Activated T-cell treated with anti-CD3 and anti-CD28 coated beads for 24 hours (primary cell): ENCODE measurements around the gene ZNF287.
"Not testable (repeated sequence)": the region's sequence is repeated elsewhere in the genome, so short reads cannot be mapped to it uniquely, and the experiment has no call there.

ENCODE experiments used
- DNase-seq: peaks from one replicate; pipeline ENCODE4 v3.0.0-alpha.2; 2020; ENCODE audit warnings: low read depth

ZNF287 gene

GRCh38 chr17:16568541-16569357, at the start of gene ZNF287:
ZNF287 (minus strand) TSS chr17:16569204; CDS start chr17:16567731, 1,473 bp downstream.
- DNase-seq = peak; percentile 89

DNA sequence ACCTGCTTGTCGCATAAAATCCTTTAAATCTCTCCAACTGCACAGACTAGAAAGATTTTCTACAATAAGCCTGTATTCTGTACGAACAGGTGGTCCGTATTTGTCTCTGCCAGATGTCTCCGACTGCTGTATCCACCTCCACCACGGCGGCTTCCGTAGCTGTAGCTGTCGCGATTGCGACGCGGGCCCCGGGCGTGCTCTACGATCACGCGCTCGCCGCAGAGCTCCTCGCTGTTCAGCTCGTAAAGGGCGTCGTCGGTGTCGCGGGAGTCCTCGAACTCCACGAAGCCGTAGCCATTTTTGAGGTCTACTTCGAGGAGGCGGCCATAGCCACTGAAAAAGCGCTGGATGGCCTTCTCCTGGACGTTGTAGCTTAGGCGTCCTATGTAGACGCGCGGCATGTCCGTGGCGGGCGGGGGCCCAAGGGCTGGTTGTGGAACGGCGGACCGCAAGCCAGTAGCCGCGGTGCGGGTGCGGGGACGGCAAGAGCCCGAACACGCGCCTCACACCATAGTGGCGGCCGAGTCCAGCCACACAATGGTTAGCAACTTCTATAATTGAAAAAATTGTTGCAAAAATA, 48.6 kb upstream of the ZNF287 start:
- no peak for DNase-seq

GRCh38 chr17:16599537-16599936, 30.5 kb upstream of the ZNF287 start:
- no peak for DNase-seq

GRCh38 chr17:16593356-16594102, 24.5 kb upstream of the ZNF287 start:
- DNase-seq = no peak

- peak; percentile 91 for DNase-seq
These were observed 20.3 kb upstream of the ZNF287 start for GRCh38 chr17:16589097-16589969.

DNA sequence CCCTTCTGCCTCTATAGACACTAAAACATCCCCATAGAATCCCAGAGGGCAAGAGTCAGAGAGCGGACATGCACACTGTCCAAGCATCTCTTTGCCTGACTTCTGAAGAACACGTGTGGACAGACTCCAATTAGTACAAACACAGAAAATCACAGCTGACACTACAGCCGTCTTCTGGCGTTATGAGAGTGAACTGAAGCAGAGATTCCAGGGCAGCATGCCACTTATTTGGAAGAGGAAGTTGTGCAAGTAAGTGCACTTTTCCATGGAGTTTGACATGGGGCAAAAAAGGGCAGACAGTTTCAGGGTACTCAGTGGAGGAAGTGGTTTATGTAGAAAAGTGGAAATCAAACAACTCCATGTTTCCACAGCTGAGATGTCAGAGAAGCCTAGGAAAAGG, 16.8 kb upstream of the ZNF287 start:
- DNase-seq = no peak

DNA sequence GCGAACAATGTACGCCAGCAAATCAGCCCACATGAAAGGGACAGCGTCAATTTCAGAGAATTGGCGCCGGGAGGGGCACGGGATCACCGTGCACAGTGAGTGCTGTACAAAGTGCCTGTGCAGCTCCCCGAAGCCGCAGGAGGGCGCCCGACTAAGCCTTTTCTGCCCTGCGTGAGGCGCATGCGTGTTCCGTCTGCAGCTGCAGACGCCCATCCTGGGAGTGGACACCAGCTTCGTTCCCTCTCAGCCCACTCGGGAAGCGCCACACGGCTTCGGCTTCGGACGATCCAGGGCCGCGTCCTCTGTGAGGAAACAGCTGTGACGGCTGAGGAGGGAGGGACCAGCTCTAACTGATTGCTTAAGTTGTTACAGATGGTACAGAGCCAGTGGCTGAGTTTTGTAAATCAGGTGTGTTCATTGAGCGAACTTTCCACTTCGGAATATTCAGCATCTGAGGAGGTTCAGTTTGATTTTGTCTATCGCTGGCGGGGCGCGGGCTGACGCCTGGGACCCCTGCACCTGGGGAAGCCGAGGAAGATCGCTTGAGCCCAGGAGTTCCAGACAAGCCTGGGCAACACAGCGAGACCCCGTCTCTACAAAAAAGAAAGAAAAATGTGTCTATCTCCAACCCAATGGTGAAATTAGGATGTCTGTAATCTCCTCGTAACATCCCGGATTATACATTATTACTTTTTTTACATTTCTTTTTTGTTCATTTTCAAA, 15.4 kb upstream of the ZNF287 start:
- DNase-seq = peak; percentile 92

DNA sequence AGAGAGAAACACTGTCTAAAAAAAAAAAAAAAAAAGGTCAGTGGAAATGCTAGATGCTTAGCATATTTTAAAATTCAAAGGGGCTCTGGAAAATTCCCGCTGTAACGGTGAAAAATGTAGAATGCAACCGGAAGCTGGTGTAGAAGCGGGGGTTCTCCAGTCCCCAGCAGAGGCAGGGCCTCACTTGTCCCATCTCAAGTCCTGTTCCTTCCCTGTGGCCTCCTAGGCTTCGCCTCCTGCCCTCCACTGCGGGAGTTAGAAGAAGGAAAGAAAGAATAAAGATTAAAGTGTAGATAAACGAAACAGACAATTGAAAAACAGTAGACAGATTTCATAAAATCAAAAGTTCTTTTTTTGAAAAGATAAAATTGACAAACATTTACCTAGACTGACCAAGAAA, 14.8 kb upstream of the ZNF287 start:
- no peak for DNase-seq

DNA sequence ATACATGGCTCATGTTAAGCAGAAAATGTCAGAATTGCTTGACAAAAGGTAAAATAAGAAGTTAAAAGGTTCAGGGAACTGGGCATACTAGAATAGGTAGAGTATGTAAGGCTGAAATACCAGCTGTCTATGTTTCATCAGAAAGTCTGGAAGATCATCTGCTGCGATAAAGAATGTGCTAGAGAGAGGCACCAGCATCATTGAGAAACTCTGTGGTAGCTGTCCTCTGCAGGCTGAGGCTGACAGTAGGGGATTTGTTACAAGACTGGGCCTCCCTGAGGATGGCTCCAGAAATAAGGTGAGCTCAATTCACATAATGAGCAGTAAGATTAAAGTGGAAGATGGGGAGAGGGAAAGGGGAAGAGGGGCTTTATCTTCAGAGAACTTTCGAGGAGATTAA, 4.5 kb upstream of the ZNF287 start:
- DNase-seq = no peak

- no peak for DNase-seq
These were observed 331 bp upstream of the ZNF287 start for GRCh38 chr17:16569358-16569712.

- DNase-seq = no peak
These were observed 16.4 kb downstream of the ZNF287 start for GRCh38 chr17:16552637-16553045.

- no peak for DNase-seq
These were observed 16.9 kb downstream of the ZNF287 start for GRCh38 chr17:16551878-16552636.

DNA sequence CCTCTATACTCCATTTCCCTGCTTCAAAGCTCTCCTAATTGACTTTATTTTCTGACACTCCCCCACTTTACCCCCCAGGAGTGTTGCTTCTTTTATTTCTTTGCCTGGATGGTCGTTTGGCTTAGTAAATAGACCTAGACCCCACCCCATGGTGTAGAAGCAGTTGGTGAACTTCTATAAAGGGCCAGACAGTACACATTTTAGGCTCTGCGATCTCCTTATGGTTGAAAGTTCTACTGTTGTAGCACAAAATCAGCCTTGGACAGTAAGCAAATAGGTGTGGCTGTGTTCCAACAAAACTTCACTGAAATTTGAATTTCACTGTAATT, 31.9 kb downstream of the ZNF287 start:
- no peak for DNase-seq

- no peak for DNase-seq
These were observed 34.8 kb downstream of the ZNF287 start for GRCh38 chr17:16534236-16534635.

DNA sequence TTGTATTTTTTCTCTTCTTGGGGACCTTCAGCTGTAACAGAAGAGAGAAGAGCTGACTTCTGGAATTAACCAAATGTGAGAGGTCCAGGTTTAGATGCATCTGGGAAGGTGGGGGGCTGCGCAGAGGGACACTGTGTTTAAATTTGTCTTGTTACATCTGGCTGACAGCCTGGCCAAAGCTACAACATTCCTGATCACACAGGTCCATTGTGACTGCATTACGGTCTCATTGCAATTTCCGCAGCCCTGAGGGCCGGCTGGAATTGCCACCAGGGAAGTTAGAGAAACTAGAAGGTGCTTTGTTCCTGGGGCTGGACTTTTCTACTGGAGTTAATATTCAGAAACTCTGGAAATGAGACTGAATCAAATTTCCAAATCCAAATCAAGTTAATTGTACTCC, 39.1 kb downstream of the ZNF287 start:
- DNase-seq = no peak

DNA sequence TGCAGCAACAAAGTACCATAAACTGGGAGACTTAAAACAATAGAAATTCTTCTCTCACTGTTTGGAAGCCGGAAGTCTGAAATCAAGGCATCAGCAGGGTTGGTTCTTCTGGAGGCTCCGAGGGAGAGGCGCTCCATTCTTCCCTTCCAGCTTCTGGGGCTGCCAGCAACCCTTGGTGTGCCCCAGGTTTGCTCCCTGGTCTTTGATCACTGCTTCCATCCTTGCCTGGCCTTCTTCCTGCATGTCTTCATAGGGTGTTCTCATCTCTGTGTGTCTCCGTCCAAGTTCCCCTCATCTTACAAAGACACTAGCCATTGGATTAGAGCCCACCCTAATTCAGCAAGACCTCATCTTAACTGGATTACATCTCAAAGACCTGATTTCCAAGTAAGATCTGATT, 41.7 kb downstream of the ZNF287 start:
- DNase-seq = no peak

- DNase-seq = not testable (repeated sequence)
These were observed 43.4 kb downstream of the ZNF287 start for GRCh38 chr17:16525556-16525955.

DNA sequence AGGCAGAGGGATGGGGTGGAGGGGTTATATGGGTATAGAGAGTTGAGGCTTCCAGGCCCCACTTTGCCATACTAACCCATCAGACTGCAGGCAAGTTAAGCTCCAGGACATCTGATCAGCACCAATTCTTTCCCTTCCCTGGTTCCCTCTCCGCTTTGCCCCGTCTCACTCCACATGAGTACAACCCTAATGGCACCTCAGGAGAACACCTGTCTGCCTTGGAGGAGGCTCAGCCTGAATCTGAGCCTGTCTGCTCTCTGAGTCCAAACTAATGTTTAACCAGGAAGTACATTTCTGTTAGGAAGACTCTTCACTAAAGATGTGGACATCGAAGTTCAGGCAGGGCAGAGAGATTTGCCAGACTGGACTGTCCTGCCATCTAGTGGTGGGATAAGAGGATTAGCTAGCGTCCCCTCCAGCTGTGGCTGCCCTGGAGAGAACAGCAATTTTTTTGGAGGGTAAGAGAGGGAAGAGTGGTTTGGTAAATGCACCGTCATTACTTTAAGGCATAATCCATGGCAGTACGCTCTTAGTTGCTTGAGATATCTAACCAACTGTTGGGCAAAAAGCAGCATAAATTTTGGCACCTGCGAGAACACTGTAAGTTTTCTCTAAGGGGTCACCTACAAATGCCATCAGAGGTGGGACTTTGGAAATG, 47.8 kb downstream of the ZNF287 start:
- peak; percentile 44 for DNase-seq

- no peak for DNase-seq
These were observed 50.0 kb downstream of the ZNF287 start for GRCh38 chr17:16519021-16519420.

GRCh38 chr17:16517477-16517876, 51.5 kb downstream of the ZNF287 start:
- no peak for DNase-seq
